ENCODE results near the gene UBLCP1.
"Not testable (repeated sequence)": the region's sequence is repeated elsewhere in the genome, so short reads cannot be mapped to it uniquely, and the experiment has no call there.

UBLCP1 gene

DNA sequence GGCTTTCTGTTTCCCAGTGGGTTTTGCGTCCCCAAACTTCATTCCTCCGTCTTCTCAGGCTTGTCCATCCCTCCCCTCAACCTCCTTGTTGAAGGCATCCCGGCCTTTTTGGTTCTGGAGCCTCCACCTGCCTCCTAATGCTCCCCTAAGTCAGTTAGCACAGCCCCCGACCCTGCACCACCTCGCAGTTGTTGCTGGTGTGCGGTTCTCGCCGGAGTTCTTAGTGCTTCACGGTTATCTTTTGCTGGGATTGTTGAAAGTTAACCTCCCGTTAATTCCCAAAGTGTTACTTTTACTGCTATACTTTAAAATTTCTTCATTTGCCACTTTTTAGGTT, 447 bp downstream of the UBLCP1 start:
- ChIA-PET CTCF (interaction anchor here (1.0 to 1.4 kb wide), 2 partner anchors 13 to 106 kb away, joined by 3 to 5 read pairs; no protein-coding TSS in a partner anchor), POLR2A (no interaction called here)
- H3K27ac ChIP-seq (ENCODE audit: extremely low read depth, low read depth, low read length), result peak overlapping the region; percentile 80; the same call in 1 of the 2 replicates
- peaks cover 0 to 14% of the 10 kb centered on the region in 2 experiments; a peak in 1 of 3 replicates for H3K36me3 ChIP-seq (ENCODE audit: control insufficient read depth in 2 of 2, insufficient read depth in 1 of 2, low read length in 2 of 2)
- H3K4me3 ChIP-seq (ENCODE audit: low read depth, low read length), result peak overlapping the region; percentile 86
- H3K9me3 ChIP-seq (ENCODE audit: control insufficient read depth, insufficient read depth, low read depth, low read length), result no peaks in the 10 kb centered on the region
- H3K4me1 ChIP-seq (ENCODE audit: control insufficient read depth, insufficient read depth, low read length), result no peaks in the 10 kb centered on the region
- TF ChIP-seq, protein P1, sequence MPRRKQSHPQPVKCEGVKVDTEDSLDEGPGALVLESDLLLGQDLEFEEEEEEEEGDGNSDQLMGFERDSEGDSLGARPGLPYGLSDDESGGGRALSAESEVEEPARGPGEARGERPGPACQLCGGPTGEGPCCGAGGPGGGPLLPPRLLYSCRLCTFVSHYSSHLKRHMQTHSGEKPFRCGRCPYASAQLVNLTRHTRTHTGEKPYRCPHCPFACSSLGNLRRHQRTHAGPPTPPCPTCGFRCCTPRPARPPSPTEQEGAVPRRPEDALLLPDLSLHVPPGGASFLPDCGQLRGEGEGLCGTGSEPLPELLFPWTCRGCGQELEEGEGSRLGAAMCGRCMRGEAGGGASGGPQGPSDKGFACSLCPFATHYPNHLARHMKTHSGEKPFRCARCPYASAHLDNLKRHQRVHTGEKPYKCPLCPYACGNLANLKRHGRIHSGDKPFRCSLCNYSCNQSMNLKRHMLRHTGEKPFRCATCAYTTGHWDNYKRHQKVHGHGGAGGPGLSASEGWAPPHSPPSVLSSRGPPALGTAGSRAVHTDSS (tag by site-specific recombination; IDR thresholded peaks at IDR 0.05), result no peak
- TF ChIP-seq, protein P2, sequence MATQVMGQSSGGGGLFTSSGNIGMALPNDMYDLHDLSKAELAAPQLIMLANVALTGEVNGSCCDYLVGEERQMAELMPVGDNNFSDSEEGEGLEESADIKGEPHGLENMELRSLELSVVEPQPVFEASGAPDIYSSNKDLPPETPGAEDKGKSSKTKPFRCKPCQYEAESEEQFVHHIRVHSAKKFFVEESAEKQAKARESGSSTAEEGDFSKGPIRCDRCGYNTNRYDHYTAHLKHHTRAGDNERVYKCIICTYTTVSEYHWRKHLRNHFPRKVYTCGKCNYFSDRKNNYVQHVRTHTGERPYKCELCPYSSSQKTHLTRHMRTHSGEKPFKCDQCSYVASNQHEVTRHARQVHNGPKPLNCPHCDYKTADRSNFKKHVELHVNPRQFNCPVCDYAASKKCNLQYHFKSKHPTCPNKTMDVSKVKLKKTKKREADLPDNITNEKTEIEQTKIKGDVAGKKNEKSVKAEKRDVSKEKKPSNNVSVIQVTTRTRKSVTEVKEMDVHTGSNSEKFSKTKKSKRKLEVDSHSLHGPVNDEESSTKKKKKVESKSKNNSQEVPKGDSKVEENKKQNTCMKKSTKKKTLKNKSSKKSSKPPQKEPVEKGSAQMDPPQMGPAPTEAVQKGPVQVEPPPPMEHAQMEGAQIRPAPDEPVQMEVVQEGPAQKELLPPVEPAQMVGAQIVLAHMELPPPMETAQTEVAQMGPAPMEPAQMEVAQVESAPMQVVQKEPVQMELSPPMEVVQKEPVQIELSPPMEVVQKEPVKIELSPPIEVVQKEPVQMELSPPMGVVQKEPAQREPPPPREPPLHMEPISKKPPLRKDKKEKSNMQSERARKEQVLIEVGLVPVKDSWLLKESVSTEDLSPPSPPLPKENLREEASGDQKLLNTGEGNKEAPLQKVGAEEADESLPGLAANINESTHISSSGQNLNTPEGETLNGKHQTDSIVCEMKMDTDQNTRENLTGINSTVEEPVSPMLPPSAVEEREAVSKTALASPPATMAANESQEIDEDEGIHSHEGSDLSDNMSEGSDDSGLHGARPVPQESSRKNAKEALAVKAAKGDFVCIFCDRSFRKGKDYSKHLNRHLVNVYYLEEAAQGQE (tag by site-specific recombination; IDR thresholded peaks at IDR 0.05), result 0 out of 2 replicates have a peak, but pooled peaks have one; percentile 12

DNA sequence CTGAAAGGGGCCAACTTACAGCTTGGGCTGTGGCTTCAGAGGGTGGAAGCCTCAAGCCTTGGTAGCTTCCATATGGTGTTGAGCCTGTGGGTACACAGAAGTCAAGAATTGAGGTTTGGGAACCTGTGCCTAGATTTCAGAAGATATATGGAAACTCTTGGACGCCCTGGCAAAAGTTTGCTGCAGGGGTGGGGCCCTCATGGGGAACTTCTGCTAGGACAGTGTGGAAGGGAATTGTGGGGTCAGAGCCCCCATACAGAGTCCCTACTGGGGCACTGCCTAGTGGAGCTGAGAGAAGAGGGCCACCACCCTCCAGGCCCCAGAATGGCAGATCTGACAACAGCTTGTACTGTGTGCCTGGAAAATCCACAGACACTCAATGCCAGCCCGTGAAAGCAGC, 3.7 kb downstream of the UBLCP1 start:
- H3K36me3 ChIP-seq (ENCODE audit: control insufficient read depth in 2 of 2, insufficient read depth in 1 of 2, low read length in 2 of 2), result peaks cover 25 to 42% of the 10 kb centered on the region in 2 experiments
- H3K9me3 ChIP-seq (ENCODE audit: control insufficient read depth, insufficient read depth, low read depth, low read length); H3K4me1 ChIP-seq (ENCODE audit: control insufficient read depth, insufficient read depth, low read length); CTCF ChIA-PET; POLR2A ChIA-PET; H3K4me3 ChIP-seq (ENCODE audit: low read depth, low read length); H3K27ac ChIP-seq (ENCODE audit: extremely low read depth, low read depth, low read length): not testable (repeated sequence)
- TF ChIP-seq ZNF585B (tag by site-specific recombination; IDR thresholded peaks at IDR 0.05) (peak; percentile 1; the same call in 1 of the 2 replicates), SETDB1 (IDR thresholded peaks at IDR 0.05; ENCODE audit: insufficient read length, low read length) (peak; percentile 45)

DNA sequence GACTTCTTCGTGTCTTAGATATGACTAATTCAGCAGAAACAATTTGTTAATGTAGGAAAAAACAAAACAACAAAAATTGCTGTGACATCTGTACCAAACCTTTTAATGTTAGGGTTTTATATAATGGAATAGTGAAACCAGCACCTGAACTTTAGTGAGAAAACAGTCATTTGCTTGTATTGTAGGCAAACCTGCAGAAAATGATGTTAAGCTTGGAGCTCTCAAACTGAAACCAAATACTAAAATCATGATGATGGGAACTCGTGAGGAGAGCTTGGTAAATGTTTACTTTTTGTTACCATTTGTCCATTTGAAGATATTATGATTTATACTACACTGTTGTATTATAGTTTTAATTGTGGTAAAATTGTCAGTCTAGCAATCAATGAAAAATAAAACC, 6.6 kb downstream of the UBLCP1 start:
- TF ChIP-seq, protein P3, sequence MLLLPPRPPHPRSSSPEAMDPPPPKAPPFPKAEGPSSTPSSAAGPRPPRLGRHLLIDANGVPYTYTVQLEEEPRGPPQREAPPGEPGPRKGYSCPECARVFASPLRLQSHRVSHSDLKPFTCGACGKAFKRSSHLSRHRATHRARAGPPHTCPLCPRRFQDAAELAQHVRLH (tag by site-specific recombination; IDR thresholded peaks at IDR 0.05), result no peak
- POLR2A ChIA-PET, result no interaction called here
- no peaks in the 10 kb centered on the region for H3K4me1 ChIP-seq (ENCODE audit: control insufficient read depth, insufficient read depth, low read length)
- peaks cover 48 to 65% of the 10 kb centered on the region in 2 experiments for H3K36me3 ChIP-seq (ENCODE audit: control insufficient read depth in 2 of 2, insufficient read depth in 1 of 2, low read length in 2 of 2)
- CTCF ChIA-PET, result no interaction called here
- no peaks in the 10 kb centered on the region for H3K9me3 ChIP-seq (ENCODE audit: control insufficient read depth, insufficient read depth, low read depth, low read length)
- no peak overlapping the region for H3K4me3 ChIP-seq (ENCODE audit: low read depth, low read length)
- no peak overlapping the region for H3K27ac ChIP-seq (ENCODE audit: extremely low read depth, low read depth, low read length)

DNA sequence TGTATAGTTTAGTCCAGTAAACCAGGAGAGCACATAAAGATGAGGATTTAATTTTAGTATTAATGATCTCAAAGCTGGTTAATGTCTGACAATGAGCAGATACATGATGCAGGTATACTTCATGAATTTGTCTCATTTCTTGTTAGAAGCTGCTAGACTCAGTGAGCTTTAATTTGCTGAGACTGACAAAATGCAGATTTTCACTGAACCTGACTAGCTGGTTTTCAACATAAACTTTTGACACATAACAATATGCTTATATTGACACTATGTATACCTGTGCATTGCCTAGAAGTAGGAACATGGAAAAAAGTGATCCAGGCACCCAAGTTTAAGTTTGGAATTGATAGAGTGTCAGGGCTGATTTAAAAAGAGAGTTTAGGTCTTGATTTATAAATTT, 10.8 kb downstream of the UBLCP1 start:
- TF ChIP-seq MYNN (tag by site-specific recombination; IDR thresholded peaks at IDR 0.05; ENCODE audit: borderline replicate concordance) (no peak), ZNF707 (tag by site-specific recombination; IDR thresholded peaks at IDR 0.05) (no peak), ZNF335 (tag by site-specific recombination; conservative IDR thresholded peaks at IDR 0.05) (no peak), SCRT2 (tag by site-specific recombination; IDR thresholded peaks at IDR 0.05) (no peak), ZNF112 (tag by site-specific recombination; IDR thresholded peaks at IDR 0.05) (no peak)
- TF ChIP-seq, protein P4, sequence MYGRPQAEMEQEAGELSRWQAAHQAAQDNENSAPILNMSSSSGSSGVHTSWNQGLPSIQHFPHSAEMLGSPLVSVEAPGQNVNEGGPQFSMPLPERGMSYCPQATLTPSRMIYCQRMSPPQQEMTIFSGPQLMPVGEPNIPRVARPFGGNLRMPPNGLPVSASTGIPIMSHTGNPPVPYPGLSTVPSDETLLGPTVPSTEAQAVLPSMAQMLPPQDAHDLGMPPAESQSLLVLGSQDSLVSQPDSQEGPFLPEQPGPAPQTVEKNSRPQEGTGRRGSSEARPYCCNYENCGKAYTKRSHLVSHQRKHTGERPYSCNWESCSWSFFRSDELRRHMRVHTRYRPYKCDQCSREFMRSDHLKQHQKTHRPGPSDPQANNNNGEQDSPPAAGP (tag by site-specific recombination; IDR thresholded peaks at IDR 0.05), result no peak
- Histone ChIP-seq H3K4me3 (ENCODE audit: low read depth, low read length) (no peak overlapping the region), H3K36me3 (ENCODE audit: control insufficient read depth in 2 of 2, insufficient read depth in 1 of 2, low read length in 2 of 2) (peaks cover 66 to 83% of the 10 kb centered on the region in 2 experiments), H3K27ac (ENCODE audit: extremely low read depth, low read depth, low read length) (no peak overlapping the region), H3K4me1 (ENCODE audit: control insufficient read depth, insufficient read depth, low read length) (no peaks in the 10 kb centered on the region), H3K9me3 (ENCODE audit: control insufficient read depth, insufficient read depth, low read depth, low read length) (no peaks in the 10 kb centered on the region)
- POLR2A ChIA-PET, result no interaction called here
- CTCF ChIA-PET, result interaction anchor here (1.2 to 1.6 kb wide), 2 partner anchors 117 to 118 kb away, joined by 5 to 6 read pairs; no protein-coding TSS in a partner anchor
